CD8-positive, alpha-beta memory T cell (primary cell): ENCODE results near the gene LENG8. TPM values are rescaled to one million over a fixed set of nuclear protein-coding genes. Genes with fewer than 3 reads are reported as not detected.
"Not testable (repeated sequence)": the region's sequence is repeated elsewhere in the genome, so short reads cannot be mapped to it uniquely, and the experiment has no call there.

ENCODE experiments used
- CTCF ChIA-PET: fragments of 350-600 bp; sonication (Branson Sonifier 250); formaldehyde crosslinking; loops from one replicate; lab custom pipeline; 2021; ENCODE audit warnings: antibody characterized with exemption; lab: Charles Lee
- POLR2A ChIA-PET: fragments of 350-600 bp; sonication (Branson Sonifier 250); formaldehyde crosslinking; loops from one replicate; lab custom pipeline; 2021; ENCODE audit warnings: antibody characterized with exemption; lab: Charles Lee
- DNase-seq, 5 donors: peaks; one replicate each; pipeline versions ENCODE4 v3.0.0 to v3.0.0-alpha.2; 2020 to 2022; ENCODE audit warnings: mixed read lengths in 1 of 5
- H3K27ac ChIP-seq: one replicate; pipeline ENCODE4 v1.7.0; 2013; ENCODE audit warnings: low read depth, mild to moderate bottlenecking, low read length, moderate library complexity
- H3K27me3 ChIP-seq: 2 replicates; pipeline ENCODE4 v1.7.0; 2013; ENCODE audit warnings: low read length, mild to moderate bottlenecking; ENCODE audit not compliant: insufficient read depth, poor library complexity, severe bottlenecking
- H3K36me3 ChIP-seq: 2 replicates; pipeline ENCODE4 v1.7.0; 2013; ENCODE audit warnings: mild to moderate bottlenecking, low read length, moderate library complexity; ENCODE audit not compliant: insufficient read depth
- H3K4me1 ChIP-seq: 2 replicates; pipeline ENCODE4 v1.7.0; 2013; ENCODE audit warnings: mild to moderate bottlenecking, low read length, moderate library complexity; ENCODE audit not compliant: insufficient read depth
- H3K4me3 ChIP-seq: 2 replicates; pipeline ENCODE4 v1.7.0; 2013; ENCODE audit warnings: mild to moderate bottlenecking, low read length
- H3K9me3 ChIP-seq: 2 replicates; pipeline ENCODE4 v1.7.0; 2013; ENCODE audit warnings: mild to moderate bottlenecking, low read length
- H3K27ac Mint-ChIP-seq, 8 donors: one replicate each; pipeline ENCODE4 v1.8.0; 2020 to 2021; ENCODE audit warnings: mixed read lengths in 8 of 8, mild to moderate bottlenecking in 6 of 8, inconsistent platforms in 3 of 8, moderate library complexity in 3 of 8
- H3K27me3 Mint-ChIP-seq, 2 donors: one replicate each; pipeline ENCODE4 v1.8.0; 2020 to 2021; ENCODE audit warnings: mixed read lengths in 2 of 2, mild to moderate bottlenecking in 1 of 2, moderate library complexity in 1 of 2
- H3K36me3 Mint-ChIP-seq, 3 donors: one replicate each; pipeline ENCODE4 v1.8.0; 2020 to 2021; ENCODE audit warnings: mixed read lengths in 3 of 3, inconsistent platforms in 1 of 3, mild to moderate bottlenecking in 1 of 3
- H3K4me1 Mint-ChIP-seq, 3 donors: one replicate each; pipeline ENCODE4 v1.8.0; 2020 to 2021; ENCODE audit warnings: mixed read lengths in 3 of 3, inconsistent platforms in 1 of 3, mild to moderate bottlenecking in 1 of 3
- H3K4me3 Mint-ChIP-seq, 7 donors: one replicate each; pipeline ENCODE4 v1.8.0; 2020 to 2021; ENCODE audit warnings: mixed read lengths in 7 of 7, mild to moderate bottlenecking in 6 of 7, moderate library complexity in 4 of 7, inconsistent platforms in 2 of 7
- H3K9me3 Mint-ChIP-seq, 5 donors: one replicate each; pipeline ENCODE4 v1.8.0; 2020 to 2022; ENCODE audit warnings: mixed read lengths in 5 of 5, mild to moderate bottlenecking in 3 of 5, moderate library complexity in 2 of 5, inconsistent platforms in 1 of 5
- polyA plus RNA-seq: library from polyadenylated mRNA; unstranded; fragments of 300-500 nt; fragmentation: Illumina TruSeq; gene quantifications from one replicate; pipeline ENCODE4 v1.2.3, GENCODE V29; 2021
- total RNA-seq, 2 experiments: library from RNA; stranded (reverse); gene quantifications; one replicate each; pipeline ENCODE4 v1.2.3, GENCODE V29; 2021

LENG8 gene
- total and polyA plus RNA-seq, 3 experiments from 2014 or later: 8.0 to 144 (median 132) TPM

DNA sequence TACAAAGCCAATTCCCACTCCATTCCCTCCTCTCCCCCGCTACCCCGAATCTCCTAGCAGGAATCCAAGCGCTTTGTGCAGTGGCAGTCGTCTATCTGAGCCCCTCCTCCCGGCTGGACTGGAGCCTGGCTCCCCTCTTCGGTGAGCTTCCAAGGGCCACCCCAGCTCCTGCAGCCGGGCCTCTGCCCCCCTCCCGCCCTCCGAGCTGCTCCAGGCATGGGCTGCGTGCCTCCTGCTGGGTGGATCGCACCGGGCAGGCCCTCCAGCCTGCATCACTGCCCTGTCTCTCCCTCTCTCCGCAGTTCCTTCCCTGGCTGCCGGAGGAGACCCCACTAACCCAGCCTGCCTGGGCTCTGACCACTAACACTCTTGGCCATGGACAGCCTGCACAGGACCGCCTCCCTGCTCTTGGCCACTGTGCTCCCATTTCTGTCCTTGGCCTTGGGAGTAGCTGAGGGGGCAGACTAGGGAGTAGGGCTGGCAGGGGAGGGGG lies 12.9 kb upstream of the LENG8 start:
- ChIA-PET POLR2A (no interaction called here), CTCF (interaction anchor here (1.0 kb wide), 1 partner anchor 170 kb away, joined by 3 read pairs; no protein-coding TSS in a partner anchor)
- Mint-ChIP-seq H3K36me3 (peaks cover 0 to 23% (median 2%) of the 10 kb centered on the region in 3 donors), H3K4me1 (peaks cover 8 to 43% (median 23%) of the 10 kb centered on the region in 3 donors), H3K4me3 (no peak overlapping the region), H3K9me3 (no peaks in the 10 kb centered on the region), H3K27ac (no peak overlapping the region), H3K27me3 (peaks cover 0 to 1% of the 10 kb centered on the region in 2 donors)
- no peak for DNase-seq
- Histone ChIP-seq H3K4me1 (peaks cover under 1% of the 10 kb centered on the region), H3K27ac (no peak overlapping the region), H3K9me3 (no peaks in the 10 kb centered on the region), H3K4me3 (no peak overlapping the region), H3K27me3 (no peaks in the 10 kb centered on the region), H3K36me3 (no peaks in the 10 kb centered on the region)

DNA sequence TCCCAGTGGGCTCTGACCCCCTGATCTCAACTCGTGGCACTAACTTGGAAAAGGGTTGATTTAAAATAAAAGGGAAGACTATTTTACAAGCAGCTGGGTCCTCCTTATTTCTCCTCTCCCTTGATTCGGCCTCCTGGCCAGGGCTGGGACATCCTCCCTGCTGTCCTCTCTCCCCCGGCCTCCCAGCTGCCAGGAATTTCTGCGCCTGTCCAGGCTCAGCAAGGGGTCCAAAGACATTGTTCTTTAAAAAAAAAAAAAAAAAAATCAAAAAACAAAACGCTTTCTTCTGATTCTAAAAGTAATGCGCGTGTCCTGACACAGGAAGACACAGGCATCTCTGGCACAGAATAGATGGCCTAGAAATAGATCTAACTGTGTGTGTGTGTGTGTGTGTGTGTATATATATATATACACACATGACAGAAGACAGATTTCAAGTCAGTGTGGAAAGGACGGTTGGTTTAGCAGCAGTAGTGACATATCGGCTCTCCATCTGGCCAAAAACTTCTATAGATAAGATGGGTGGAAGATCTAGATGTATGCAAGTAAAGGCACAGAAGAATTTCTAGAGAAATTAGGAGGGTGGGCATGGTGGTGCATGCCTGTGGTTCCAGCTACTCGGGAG lies 12.3 kb upstream of the LENG8 start:
- POLR2A ChIA-PET: no interaction called here
- no peaks in the 10 kb centered on the region for H3K27me3 ChIP-seq
- no peaks in the 10 kb centered on the region for H3K36me3 ChIP-seq
- no peaks in the 10 kb centered on the region for H3K9me3 ChIP-seq
- peaks cover 0 to 24% (median 2%) of the 10 kb centered on the region in 3 donors for H3K36me3 Mint-ChIP-seq
- DNase-seq: no peak
- H3K4me1 Mint-ChIP-seq: peaks cover 7 to 39% (median 20%) of the 10 kb centered on the region in 3 donors
- H3K4me3 ChIP-seq: no peak overlapping the region
- H3K4me1 ChIP-seq: no peaks in the 10 kb centered on the region
- no peak overlapping the region for H3K4me3 Mint-ChIP-seq
- no peaks in the 10 kb centered on the region for H3K9me3 Mint-ChIP-seq
- no peak overlapping the region for H3K27ac Mint-ChIP-seq
- H3K27ac ChIP-seq: no peak overlapping the region
- no peaks in the 10 kb centered on the region for H3K27me3 Mint-ChIP-seq
- CTCF ChIA-PET: interaction anchor here (1.0 kb wide), 1 partner anchor 170 kb away, joined by 3 read pairs; no protein-coding TSS in a partner anchor

DNA sequence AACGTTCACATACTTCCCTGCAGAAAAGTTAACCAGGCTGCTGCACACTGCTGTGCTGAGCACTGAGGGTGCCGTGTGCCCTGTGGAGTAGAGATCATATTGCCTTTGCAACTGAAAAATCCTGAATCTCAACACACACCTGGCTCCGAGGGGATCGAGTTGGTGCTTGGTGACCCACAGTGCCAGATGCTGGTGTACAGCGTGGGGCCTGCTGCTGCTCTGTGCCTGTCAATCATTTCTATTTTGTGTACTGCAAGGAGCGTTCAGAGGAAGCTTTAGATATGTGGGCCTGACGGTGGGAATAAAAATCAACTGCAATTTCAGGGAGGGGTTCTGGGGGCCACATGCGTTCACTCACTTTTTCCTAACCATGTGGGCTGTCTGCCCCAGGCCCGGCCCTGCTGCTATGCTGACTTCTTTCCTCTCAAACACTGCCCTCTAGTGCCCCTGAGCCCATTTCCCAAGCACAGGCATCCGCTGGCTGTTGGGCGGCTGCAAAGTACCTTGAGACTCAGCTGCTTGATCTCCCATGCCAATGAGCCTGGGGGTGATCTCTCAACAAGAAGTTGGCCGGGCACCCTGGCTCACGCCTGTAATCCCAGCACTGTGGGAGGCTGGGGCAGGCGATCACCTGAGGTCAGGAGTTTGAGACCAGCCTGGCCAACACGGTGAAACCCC lies 9.7 kb upstream of the LENG8 start:
- H3K36me3 Mint-ChIP-seq: peaks cover 0 to 32% (median 6%) of the 10 kb centered on the region in 3 donors
- H3K9me3 ChIP-seq: no peaks in the 10 kb centered on the region
- no peak overlapping the region for H3K27ac ChIP-seq
- H3K27me3 ChIP-seq: no peaks in the 10 kb centered on the region
- H3K36me3 ChIP-seq: no peaks in the 10 kb centered on the region
- H3K9me3 Mint-ChIP-seq: no peaks in the 10 kb centered on the region
- H3K27ac Mint-ChIP-seq: no peak overlapping the region
- H3K4me3 Mint-ChIP-seq: no peak overlapping the region
- DNase-seq: no peak
- POLR2A ChIA-PET: interaction anchor here (1.5 kb wide), 1 partner anchor 9 kb away, joined by 3 read pairs; the partner anchor contains the start of gene LENG8
- CTCF ChIA-PET: interaction anchor here (1.0 kb wide), 3 partner anchors 10 to 49 kb away, joined by 3 read pairs; partner anchors contain the start of gene LENG8
- no peak overlapping the region for H3K4me3 ChIP-seq
- H3K27me3 Mint-ChIP-seq: no peaks in the 10 kb centered on the region
- H3K4me1 Mint-ChIP-seq: peaks cover 8 to 30% (median 24%) of the 10 kb centered on the region in 3 donors
- no peaks in the 10 kb centered on the region for H3K4me1 ChIP-seq

DNA sequence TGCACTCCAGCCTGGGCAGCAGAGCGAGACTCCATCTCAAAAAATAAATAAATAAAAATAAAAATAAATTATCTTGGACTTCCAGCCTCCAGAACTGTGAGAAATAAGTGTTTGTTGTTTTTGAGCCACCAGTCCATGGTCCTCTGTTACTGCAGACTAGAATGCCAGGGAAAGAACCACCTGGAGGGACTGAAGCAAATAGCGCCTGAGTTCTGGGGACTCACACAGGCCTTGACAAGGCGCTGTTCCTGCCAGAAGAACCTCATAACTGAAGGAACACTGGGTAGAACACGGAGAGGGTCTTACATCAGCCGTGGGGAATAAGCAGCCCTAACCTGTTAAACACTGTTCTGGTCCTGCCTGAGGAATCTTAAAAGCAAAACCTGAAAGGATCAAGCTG lies 8.4 kb upstream of the LENG8 start:
- DNase-seq: no peak
- ChIA-PET POLR2A (no interaction called here), CTCF (interaction anchor here (1.8 kb wide), 1 partner anchor 50 kb away, joined by 4 read pairs; no protein-coding TSS in a partner anchor)
- Mint-ChIP-seq H3K4me1 (peaks cover 3 to 20% (median 17%) of the 10 kb centered on the region in 3 donors), H3K9me3 (no peaks in the 10 kb centered on the region), H3K36me3 (peaks cover 0 to 42% (median 6%) of the 10 kb centered on the region in 3 donors), H3K27ac (peak overlapping the region in 1 of 8 donors; percentile 8), H3K27me3 (no peaks in the 10 kb centered on the region), H3K4me3 (no peak overlapping the region)
- Histone ChIP-seq H3K36me3 (no peaks in the 10 kb centered on the region), H3K27me3 (no peaks in the 10 kb centered on the region), H3K4me3 (no peak overlapping the region), H3K27ac (no peak overlapping the region), H3K9me3 (no peaks in the 10 kb centered on the region), H3K4me1 (no peaks in the 10 kb centered on the region)

DNA sequence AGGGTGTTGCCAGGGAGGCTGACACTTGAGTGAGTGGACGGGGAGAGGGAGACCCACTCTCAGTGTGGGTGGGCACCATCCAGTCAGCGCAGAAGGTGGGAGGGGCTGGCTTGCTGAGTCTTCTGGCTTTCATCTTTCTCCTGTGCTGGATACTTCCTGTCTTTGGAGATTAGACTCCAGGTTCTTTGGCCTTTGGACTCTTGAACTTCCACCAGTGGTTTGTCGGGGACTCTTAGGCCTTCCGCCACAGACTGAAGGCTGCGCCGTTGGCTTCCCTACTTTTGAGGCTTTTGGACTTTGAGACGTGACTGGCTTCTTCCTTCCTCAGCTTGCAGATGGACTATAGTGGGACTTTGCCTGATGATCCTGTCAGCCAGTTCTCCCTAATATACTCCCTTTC lies 4.3 kb upstream of the LENG8 start:
- Histone ChIP-seq H3K9me3 (no peaks in the 10 kb centered on the region), H3K27me3 (no peaks in the 10 kb centered on the region), H3K4me1 (peaks cover 13% of the 10 kb centered on the region), H3K36me3 (no peaks in the 10 kb centered on the region), H3K27ac (no peak overlapping the region), H3K4me3 (no peak overlapping the region)
- POLR2A ChIA-PET: no interaction called here
- H3K4me1 Mint-ChIP-seq: peaks cover 23 to 39% (median 37%) of the 10 kb centered on the region in 3 donors
- peaks cover 0 to 8% of the 10 kb centered on the region in 2 donors for H3K27me3 Mint-ChIP-seq
- H3K9me3 Mint-ChIP-seq: peaks cover 0 to 3% (median 0%) of the 10 kb centered on the region in 5 donors
- peaks cover 0 to 45% (median 4%) of the 10 kb centered on the region in 3 donors for H3K36me3 Mint-ChIP-seq
- peak overlapping the region in 1 of 7 donors; percentile 32 for H3K4me3 Mint-ChIP-seq
- H3K27ac Mint-ChIP-seq: peak overlapping the region in 1 of 8 donors; percentile 19
- CTCF ChIA-PET: interaction anchor here (1.0 kb wide), 1 partner anchor 29 kb away, joined by 3 read pairs; no protein-coding TSS in a partner anchor
- no peak for DNase-seq

DNA sequence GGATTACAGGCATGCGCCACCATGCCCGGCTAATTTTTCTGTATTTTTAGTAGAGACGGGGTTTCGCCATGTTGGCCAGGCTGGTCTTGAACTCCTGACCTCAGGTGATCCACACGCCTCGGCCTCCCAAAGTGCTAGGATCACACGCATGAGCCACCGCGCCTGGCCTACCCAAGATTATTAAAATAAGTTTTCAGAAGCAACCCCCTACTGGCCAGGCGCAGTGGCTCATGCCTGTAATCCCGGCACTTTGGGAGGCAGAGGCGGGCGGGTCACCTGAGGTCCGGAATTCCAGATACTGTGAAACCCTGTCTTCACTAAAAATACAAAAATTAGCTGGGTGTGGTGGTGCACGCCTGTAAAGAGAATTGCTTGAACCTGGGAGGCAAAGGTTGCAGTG lies 2.6 kb upstream of the LENG8 start:
- peaks cover 29% of the 10 kb centered on the region for H3K4me1 ChIP-seq
- H3K9me3 ChIP-seq, H3K27me3 ChIP-seq, POLR2A ChIA-PET, H3K27ac ChIP-seq, DNase-seq, H3K9me3 Mint-ChIP-seq, CTCF ChIA-PET, H3K36me3 ChIP-seq, H3K4me3 ChIP-seq: not testable (repeated sequence)
- Mint-ChIP-seq H3K36me3 (peaks cover 0 to 51% (median 7%) of the 10 kb centered on the region in 3 donors), H3K27me3 (peaks cover 0 to 11% of the 10 kb centered on the region in 2 donors), H3K27ac (peak overlapping the region in 1 of 8 donors; percentile 98), H3K4me3 (peak overlapping the region in 1 of 7 donors; percentile 18), H3K4me1 (peaks cover 38 to 50% (median 48%) of the 10 kb centered on the region in 3 donors)

DNA sequence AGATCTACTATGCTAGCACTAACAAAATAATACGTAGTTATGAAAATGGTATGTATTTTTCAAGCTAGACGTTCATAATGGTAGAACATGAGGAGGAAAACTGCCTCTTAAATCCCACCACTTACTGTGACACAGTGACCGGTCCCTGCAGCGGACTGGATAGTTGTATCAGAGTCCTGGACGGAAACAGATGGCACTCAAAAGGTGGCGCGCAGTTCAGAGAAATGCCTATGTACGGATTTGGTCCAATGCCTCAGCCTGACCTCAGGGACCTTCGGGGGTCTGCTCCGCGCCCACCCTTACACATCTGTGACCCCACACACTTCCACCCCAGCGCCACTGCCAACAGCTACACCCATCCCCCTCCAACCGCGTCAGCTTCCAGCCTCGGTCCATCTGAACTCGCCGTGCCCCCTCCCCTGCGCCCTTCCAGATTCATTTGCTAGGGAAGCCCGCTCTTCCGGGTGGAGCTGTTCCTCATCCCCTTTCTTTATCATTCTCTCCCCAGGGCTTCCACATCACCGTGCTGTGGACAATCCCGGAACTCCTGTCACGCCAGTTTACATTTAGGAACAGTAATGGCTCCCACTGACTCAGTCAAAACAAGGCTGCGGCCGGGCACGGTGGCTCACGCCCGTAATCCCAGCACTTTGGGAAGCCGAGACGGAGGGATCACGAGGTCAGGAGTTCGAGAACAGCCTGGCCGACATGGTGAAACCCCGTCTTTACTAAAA lies 792 bp upstream of the LENG8 start:
- peaks cover 25% of the 10 kb centered on the region for H3K36me3 ChIP-seq
- CTCF ChIA-PET: interaction anchor here (0.7 to 2.2 kb wide), 8 partner anchors 8 to 72 kb away, joined by 3 to 9 read pairs (median 3); partner anchors contain the start of gene LENG9
- peaks cover 0 to 3% (median 0%) of the 10 kb centered on the region in 5 donors for H3K9me3 Mint-ChIP-seq

More for the DNA sequence above, 792 bp upstream of the LENG8 start:
- POLR2A ChIA-PET: interaction anchor here (0.7 to 2.0 kb wide), 14 partner anchors 9 to 1151 kb away, joined by 3 to 35 read pairs (median 3); partner anchors contain the start of genes CNOT3, FIZ1, ISOC2 and LENG9
- Mint-ChIP-seq H3K27me3 (peaks cover 0 to 11% of the 10 kb centered on the region in 2 donors), H3K4me1 (peaks cover 43 to 66% (median 54%) of the 10 kb centered on the region in 3 donors), H3K4me3 (peak overlapping the region; percentile 93 to 99 (median 97)), H3K36me3 (peaks cover 3 to 65% (median 5%) of the 10 kb centered on the region in 3 donors), H3K27ac (peak overlapping the region; percentile 98 to 100 (median 100))
- peak in 1 of 5 donors; percentile 32 for DNase-seq
- Histone ChIP-seq H3K4me1 (peaks cover 37% of the 10 kb centered on the region), H3K27me3 (no peaks in the 10 kb centered on the region), H3K4me3 (peak overlapping the region; percentile 94), H3K27ac (peak overlapping the region; percentile 97), H3K9me3 (no peaks in the 10 kb centered on the region)
